ENCODE data around the gene RYR2. TPM values are rescaled to one million over a fixed set of nuclear protein-coding genes. Genes with fewer than 3 reads are reported as not detected.

RYR2 gene
- total RNA-seq, 6 experiments from 2014 or later, result 0.05 to 0.17 TPM; not detected in 4

- H3K36me3 Mint-ChIP-seq (ENCODE audit: low read depth), result no peaks in the 10 kb centered on the region
- H3K27me3 Mint-ChIP-seq (ENCODE audit: insufficient read depth), result no peaks in the 10 kb centered on the region
- H3K9me3 Mint-ChIP-seq, result peaks cover 61% of the 10 kb centered on the region
- TF ChIP-seq CTCF (IDR thresholded peaks at IDR 0.05), result no peak
- no peak overlapping the region for H3K27ac Mint-ChIP-seq
- no peak overlapping the region for H3K4me3 Mint-ChIP-seq
- no peaks in the 10 kb centered on the region for H3K4me1 Mint-ChIP-seq (ENCODE audit: low read depth)
- DNase-seq, result no peak
Measured at GRCh38 chr1:237013608-237014007, 28.4 kb upstream of the RYR2 start.

GRCh38 chr1:237016626-237017025 is 25.4 kb upstream of the RYR2 start:
- Mint-ChIP-seq H3K9me3 (peaks cover 37% of the 10 kb centered on the region), H3K4me3 (no peak overlapping the region), H3K27ac (no peak overlapping the region), H3K36me3 (ENCODE audit: low read depth) (no peaks in the 10 kb centered on the region), H3K27me3 (ENCODE audit: insufficient read depth) (no peaks in the 10 kb centered on the region), H3K4me1 (ENCODE audit: low read depth) (no peaks in the 10 kb centered on the region)
- DNase-seq, result no peak
- no peak for TF ChIP-seq CTCF (IDR thresholded peaks at IDR 0.05)

- Mint-ChIP-seq H3K36me3 (ENCODE audit: low read depth) (no peaks in the 10 kb centered on the region), H3K27ac (no peak overlapping the region), H3K27me3 (ENCODE audit: insufficient read depth) (no peaks in the 10 kb centered on the region), H3K9me3 (peaks cover 26% of the 10 kb centered on the region), H3K4me1 (ENCODE audit: low read depth) (no peaks in the 10 kb centered on the region), H3K4me3 (no peak overlapping the region)
- no peak for DNase-seq
- TF ChIP-seq CTCF (IDR thresholded peaks at IDR 0.05), result no peak
Measured at GRCh38 chr1:237018896-237019295, 23.1 kb upstream of the RYR2 start.

GRCh38 chr1:237025358-237026074 is 16.5 kb upstream of the RYR2 start:
- no peak overlapping the region for H3K4me3 Mint-ChIP-seq
- peaks cover 5% of the 10 kb centered on the region; the same call in 1 of the 2 replicates for H3K36me3 Mint-ChIP-seq (ENCODE audit: low read depth)
- TF ChIP-seq CTCF (IDR thresholded peaks at IDR 0.05), result no peak
- H3K4me1 Mint-ChIP-seq (ENCODE audit: low read depth), result no peaks in the 10 kb centered on the region
- DNase-seq, result no peak
- no peaks in the 10 kb centered on the region; the same call in 1 of the 2 replicates for H3K27me3 Mint-ChIP-seq (ENCODE audit: insufficient read depth)
- no peak overlapping the region for H3K27ac Mint-ChIP-seq
- H3K9me3 Mint-ChIP-seq, result peaks cover 34% of the 10 kb centered on the region

- H3K27me3 Mint-ChIP-seq (ENCODE audit: insufficient read depth), result no peaks in the 10 kb centered on the region; the same call in 1 of the 2 replicates
- peaks cover 5% of the 10 kb centered on the region; the same call in 1 of the 2 replicates for H3K36me3 Mint-ChIP-seq (ENCODE audit: low read depth)
- peaks cover 39% of the 10 kb centered on the region for H3K9me3 Mint-ChIP-seq
- H3K27ac Mint-ChIP-seq, result no peak overlapping the region
- no peak for DNase-seq
- no peak overlapping the region for H3K4me3 Mint-ChIP-seq
- no peak for TF ChIP-seq CTCF (IDR thresholded peaks at IDR 0.05)
- no peaks in the 10 kb centered on the region for H3K4me1 Mint-ChIP-seq (ENCODE audit: low read depth)
Measured at GRCh38 chr1:237029240-237029639, 12.7 kb upstream of the RYR2 start.
